HG03097 (cell line): ENCODE results near the gene KRTAP4-7.
"Not testable (repeated sequence)": the region's sequence is repeated elsewhere in the genome, so short reads cannot be mapped to it uniquely, and the experiment has no call there.

ENCODE experiments used
- ATAC-seq: cut with Tn5 transposase; IDR thresholded peaks from one replicate; pipeline ENCODE4 v1.9.1; 2021; ENCODE audit not compliant: unreplicated experiment, low FRiP score

Gene KRTAP4-7

DNA sequence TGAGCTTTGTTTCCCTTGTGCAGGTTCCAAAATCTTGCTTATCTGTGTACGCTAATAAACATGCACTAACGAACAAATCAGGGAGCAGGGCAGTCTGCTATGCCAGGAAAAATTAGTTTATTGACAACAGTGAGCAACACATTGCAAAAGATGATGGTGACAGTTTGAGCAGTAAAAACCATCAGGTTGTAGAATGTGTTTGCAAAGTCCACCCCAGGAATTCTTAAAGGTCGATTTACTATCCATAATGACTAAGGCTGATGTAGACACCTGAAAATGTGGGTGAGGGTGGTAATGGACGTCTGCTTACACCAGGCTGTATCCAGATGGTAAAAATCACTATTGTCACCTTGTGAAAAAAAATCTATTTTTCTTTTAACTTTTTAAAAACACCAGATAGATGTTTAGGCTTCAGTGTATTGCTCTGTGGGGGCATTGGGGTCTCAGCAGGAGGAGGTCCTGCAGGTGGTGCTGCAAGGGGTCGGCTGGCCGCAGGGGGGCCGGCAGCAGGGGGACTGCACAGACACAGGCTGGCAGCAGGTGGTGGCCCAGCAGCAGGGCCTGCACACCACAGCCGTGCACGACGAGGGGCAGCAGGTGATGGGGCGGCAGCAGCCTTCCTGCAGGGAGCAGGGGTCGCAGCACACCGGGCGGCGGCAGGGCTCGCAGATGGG lies 18.8 kb upstream of the KRTAP4-7 start:
- ATAC-seq: not testable (repeated sequence)

DNA sequence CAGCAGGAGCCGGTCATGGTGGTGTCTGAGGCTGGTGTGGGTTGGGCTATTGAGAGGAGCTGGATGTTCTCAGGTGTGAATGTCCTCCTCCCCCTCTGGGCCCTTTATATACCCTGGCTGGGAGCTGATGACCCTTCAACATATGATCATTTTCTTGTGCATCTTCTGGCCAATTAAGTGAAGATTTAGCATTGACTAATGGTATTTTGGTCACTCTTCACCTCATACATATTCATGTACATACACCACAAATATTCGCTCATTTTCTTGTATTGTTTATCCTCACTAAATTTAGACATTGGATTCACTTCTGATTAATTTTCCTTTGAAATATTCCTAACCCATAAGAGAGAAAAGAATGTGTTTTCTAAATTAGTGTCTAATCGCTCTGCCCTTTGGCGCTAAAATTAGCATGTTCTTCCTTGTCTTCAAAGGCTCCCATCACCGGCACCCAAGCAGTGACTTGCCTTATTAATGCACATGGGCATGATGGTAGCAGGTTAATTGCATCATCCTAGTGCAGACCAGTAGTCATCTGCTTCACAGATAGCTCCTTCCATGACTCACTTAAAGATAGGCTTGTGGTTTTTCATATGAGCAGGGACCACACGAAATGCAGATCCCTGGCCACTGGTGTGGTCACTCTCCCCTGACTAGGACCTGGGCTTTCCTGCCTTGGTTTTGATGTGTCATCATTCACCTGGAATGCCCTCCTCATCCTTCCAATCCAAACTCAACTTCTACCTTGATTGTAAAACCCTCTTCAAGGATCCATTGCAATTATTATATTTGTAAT lies 17.9 kb upstream of the KRTAP4-7 start, which contains the start of gene KRTAP2-4:
TSS of gene KRTAP2-4 (minus strand) at position 51 of the 796 bp plus-strand sequence. CDS start at position 17, 34 bp downstream.
- no peak for ATAC-seq

DNA sequence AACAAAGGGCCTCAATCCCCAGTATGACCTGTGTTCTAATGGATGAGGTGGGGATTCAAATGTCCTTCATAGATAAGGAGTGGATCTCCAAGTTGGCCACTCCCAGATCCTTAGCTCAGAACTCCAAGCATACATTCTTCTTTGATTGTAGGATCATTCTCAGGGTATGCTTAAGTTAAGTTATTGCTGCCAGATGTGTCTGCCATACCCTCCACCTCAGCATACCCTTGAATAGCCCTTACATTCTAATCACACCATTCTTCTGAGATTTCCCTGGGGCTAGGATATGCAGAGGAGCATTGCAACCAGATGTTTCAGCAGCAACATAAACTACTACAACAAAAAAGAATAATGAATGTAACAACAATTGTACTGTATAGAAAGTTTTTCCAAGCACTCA lies 16.7 kb upstream of the KRTAP4-7 start:
- ATAC-seq: no peak

DNA sequence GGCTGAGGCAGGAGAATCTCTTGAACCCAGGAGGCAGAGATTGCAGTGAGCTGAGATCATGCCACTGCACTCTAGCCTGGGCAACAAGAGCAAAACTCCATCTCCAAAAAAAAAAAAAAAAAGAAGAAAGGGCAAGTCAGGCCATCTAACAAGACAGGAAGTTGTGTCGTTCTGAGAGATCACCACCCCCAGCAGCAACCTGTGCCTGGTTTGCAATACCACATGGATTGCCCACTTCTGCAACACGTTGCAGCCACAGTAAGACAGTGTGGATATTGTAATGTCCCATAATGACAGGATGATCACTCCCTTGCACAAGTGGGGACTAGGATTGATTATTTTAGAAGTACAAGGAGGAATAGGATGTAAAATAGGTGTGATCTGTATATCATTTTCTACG lies 14.9 kb upstream of the KRTAP4-7 start:
- no peak for ATAC-seq

DNA sequence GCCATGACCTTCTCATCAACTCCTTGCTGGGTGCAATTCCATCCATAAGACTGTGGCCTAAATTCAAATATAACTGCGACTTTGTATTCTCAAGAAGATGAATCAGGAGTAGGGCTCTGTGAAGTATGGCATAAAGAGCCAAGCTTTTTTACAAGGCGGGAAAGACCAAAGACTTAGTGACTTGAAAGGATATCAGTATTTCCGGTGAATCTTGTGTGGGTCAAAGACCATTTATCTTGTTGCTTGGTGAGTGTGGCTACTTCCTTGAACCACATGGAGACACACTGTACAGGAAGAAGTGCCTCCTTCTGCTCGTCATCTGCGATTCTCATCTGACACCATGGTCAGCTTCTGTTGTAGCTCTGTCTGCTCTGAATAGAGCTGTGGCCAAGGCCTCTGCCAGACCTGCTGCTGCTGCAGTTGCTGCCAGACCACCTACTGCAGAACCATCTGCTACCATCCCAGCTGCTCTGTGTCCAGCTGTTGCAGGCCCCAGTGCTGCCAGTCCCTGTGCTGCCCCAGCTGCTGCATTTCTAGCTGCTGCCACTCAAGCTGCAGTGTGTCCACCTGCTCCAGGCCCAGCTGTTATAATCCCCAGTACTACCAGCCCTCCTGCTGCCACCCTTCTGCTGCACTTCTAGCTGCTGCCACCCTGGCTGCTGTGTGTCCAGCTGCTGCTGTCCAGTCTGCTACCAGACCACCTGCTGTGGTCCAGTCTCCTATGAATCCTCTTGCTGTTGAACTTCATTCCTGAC lies 12.2 kb upstream of the KRTAP4-7 start:
- no peak for ATAC-seq

DNA sequence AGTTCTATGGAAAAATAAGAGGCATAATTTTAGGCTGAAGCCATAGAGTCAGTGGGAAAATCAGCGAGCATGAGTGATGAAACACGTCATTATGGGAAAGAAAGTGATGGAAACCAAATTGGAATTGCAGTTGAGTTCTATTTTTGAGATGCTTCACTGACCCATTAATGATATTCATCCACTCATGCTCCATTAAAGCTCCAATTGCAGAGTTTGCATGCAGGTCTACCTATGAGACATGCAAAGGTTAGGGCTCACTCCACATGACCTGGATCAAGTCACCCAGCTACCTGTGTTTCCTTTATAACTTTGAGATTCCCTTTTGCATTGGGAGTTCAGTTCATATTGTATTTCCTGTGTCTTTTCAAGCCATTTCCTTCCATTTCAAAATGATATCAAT lies 10.3 kb upstream of the KRTAP4-7 start:
- ATAC-seq: no peak

DNA sequence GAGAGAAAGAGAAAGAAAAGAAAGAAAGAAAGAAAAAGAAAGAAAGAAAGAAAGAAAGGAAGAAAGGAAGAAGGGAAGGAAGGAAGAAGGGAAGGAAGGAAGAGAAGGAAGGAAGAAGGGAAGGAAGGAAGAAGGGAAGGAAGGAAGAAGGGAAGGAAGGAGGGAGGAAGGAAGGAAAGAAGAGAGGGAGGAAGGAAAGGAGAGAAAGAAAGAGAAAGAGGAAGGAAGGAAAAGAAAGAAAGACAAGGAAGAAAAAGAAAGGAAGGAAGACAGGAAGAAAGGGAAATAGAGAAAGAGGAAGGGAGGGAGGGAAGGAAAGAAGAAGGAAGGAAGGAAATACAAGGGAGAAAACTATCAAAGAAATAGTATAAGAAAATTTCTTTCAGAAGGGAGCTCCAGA lies 7.2 kb upstream of the KRTAP4-7 start:
- ATAC-seq: no peak

DNA sequence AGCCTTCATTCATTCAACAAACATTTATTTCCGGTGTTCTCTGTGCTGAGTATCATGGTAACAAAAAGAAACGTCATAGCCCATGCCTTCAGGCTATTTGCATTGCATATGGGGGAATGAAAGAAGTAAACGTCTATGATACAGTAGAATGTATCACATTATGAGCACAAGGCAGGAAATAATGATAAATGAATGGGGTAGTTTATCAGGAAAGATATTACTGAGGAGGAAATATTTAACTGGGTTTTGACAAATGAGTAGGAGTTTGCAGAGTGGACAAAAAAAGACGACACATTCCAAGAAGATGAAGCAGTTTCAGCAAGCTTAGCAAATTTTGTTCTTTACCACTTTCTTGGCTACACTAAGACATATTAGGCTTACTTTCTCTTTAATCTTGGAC lies 1.3 kb upstream of the KRTAP4-7 start:
- ATAC-seq: no peak

DNA sequence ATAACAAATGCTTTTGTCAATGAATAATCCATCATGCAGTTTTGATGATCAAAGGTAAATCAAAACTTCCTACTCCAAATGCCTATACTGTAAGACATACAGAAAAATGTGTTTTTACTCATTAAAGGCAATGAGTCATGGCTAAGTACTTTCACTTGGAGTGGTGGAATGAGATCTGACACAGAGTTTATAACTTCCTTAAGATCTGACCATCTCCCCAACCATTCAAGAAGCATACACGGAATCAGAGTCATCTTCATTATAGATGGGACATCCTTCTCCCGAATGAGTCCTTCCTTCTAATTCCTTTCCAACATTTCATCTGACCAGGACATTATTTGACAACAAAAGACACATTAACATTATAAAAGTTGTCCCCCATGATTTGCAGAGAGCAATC lies 523 bp upstream of the KRTAP4-7 start:
- ATAC-seq: not testable (repeated sequence)

DNA sequence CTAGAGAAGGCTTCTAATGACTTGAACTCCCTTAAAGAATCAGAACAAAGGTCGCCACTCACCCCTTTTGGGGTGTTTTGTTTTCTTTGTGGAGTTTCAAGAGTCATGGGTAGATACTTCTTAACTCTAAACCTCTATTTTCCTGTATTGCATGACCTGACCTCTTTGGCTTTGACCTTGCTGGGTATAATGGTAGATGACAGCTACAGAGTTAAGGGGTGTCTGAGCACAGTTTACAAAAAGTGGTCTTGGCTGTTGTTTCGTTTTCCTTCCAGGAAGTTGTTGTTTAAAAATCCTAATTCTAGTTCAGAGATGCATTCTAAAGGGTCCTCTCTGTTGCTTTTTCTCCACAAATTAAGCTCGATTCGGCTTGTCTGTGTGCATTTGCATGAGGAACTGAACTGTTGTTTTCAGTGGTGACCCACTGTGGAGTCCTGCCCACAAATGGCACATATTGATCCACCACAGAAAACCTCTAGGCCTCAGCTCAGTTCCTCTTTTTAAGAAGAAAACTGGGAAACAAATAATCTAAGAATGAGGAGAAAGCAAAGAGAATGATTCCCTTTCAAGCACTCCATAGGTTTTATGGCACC lies 4.9 kb downstream of the KRTAP4-7 start:
- ATAC-seq: not testable (repeated sequence)

DNA sequence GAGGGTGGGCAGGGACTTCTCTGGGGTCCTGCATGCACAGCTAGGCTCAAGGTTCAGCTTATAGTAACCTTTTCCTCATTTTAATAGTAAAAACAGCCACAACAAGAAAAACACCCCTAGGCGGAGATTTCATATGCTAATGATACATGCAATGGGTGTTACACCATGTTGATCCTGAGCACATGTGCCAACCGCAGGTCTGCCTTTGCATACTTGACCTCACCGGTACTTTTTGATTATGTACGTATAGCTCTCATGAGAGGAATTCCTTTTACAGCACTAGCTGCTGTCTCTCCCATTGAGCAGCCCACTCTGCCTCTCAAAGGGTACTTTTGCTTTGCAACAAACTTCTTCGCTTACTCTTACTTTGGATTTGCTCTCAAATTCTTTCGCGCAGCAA lies 12.1 kb downstream of the KRTAP4-7 start:
- ATAC-seq: no peak

DNA sequence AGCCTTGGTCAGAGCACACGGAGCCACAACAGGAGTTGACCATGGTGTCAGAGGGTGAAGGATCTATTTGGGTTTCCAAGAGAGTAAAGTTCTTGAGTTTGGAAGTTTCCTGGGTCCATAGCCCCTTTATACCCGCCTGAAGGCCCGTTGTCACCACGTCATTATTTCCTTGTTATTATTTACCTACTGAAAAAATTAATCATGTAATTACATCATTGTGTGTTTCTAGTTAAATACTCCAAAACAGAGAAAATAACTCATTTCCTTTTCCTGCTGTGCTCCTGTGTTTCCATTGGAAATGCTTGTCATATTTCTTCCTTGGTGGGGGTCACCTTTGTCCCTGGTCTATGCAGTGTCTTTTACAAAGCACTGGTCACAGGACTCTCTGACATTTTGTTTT lies 14.1 kb downstream of the KRTAP4-7 start, which contains the start of gene KRTAP4-8:
TSS of gene KRTAP4-8 (minus strand) at position 101 of the 400 bp plus-strand sequence. CDS start at position 43, 58 bp downstream.
- no peak for ATAC-seq

DNA sequence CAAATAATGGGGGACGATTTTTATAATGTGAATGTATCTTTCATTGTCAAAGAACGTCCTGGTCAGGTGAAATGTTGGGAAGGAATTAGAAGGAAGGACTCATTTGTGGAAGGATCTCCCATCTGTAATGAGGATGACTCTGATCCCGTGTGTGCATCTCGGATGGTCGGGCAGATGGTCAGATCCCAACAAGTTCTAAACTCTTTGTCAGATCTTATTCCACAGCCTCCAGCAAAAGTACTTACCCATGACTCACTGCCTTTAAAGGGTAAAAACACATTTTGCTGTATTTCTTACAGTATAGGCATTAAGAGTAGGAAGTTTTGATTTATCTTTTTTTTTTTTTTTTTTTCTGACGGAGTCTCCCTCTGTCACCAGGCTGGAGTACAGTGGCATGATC lies 14.5 kb downstream of the KRTAP4-7 start:
- ATAC-seq: no peak

DNA sequence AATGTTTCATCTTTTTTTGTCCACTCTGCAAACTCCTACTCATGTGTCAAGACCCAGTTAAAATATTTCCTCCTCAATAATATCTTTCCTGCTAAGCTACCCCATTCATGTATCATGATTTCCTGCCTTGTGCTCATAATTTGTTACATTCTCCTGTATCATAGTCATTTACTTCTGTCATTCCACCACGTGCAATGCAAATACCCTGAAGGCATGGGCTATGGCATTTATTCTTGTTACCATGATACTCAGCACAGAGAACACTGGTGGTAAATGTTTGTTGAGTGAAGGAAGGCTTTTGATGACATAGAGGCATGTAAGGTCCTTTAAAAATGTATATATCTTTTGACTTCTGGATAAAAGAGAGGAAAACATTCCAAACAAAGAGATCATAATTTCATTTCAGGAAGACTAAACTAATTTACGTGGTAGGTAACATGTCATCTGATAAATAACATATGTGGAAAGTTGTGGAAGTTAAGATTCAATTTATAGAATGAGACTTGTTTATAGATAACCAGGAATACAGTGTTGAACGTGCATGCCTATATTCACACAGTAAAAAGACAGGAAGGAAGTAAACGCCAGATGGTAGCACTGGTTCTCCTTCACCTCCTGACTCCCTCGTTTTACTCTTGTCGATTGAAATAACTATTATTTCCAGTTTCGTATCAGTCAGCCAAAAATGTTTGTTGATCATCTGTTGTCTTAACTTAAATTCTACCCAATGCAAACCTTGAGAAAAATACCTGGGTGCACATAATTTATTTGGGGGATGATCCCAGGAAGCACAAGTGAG lies 15.9 kb downstream of the KRTAP4-7 start:
- ATAC-seq: not testable (repeated sequence)

DNA sequence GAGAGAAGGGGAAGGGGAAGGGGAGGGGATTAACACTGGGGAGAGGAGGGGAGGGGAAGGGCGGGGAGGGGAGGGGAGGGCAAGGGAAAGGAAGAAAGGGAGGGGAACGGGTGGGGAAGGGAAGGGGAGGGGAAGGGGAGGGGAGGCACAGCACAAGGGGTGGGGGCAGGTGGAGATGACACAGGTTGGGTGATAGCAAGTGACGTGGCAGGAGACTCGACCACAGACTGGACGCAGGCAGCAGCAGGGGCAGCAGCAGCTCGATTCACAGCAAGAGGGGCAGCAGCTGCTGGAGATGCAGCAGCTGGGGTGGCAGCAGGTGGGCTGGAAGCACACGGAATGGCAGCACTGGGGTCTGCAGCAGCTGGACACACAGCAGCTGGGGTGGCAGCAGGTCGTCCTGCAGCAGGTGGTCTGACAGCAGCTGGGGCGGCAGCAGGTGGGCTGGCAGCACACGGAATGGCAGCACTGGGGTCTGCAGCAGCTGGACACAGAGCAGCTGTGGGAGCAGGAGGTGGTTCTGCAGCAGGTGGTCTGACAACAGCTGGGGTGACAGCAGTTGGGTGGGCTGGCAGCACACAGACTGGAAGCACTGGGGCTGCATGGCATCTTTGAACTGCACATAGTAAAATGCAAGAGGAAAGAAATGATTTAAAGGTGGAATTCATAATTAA lies 17.8 kb downstream of the KRTAP4-7 start, which contains the start of gene KRTAP4-16:
TSS of gene KRTAP4-16 (minus strand) at position 624 of the 674 bp plus-strand sequence. CDS start at position 624, 0 bp downstream.
- no peak for ATAC-seq

DNA sequence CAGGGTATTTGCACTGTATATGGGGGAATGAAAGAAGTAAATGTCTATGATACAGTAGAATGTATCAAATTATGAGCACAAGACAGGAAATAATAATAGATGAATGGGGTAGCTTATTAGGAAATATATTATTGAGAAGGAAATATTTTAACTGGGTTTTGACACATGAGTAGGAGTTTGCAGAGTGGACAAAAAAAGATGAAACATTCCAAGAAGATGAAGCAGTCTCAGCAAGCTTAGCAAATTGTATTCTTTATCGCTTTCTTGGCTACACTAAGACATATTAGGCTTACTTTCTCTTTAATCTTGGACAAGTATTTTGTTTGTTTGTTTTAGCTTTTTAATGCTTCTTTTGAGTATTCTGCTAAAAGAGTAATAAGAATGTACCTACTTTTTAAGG lies 19.9 kb downstream of the KRTAP4-7 start:
- no peak for ATAC-seq

DNA sequence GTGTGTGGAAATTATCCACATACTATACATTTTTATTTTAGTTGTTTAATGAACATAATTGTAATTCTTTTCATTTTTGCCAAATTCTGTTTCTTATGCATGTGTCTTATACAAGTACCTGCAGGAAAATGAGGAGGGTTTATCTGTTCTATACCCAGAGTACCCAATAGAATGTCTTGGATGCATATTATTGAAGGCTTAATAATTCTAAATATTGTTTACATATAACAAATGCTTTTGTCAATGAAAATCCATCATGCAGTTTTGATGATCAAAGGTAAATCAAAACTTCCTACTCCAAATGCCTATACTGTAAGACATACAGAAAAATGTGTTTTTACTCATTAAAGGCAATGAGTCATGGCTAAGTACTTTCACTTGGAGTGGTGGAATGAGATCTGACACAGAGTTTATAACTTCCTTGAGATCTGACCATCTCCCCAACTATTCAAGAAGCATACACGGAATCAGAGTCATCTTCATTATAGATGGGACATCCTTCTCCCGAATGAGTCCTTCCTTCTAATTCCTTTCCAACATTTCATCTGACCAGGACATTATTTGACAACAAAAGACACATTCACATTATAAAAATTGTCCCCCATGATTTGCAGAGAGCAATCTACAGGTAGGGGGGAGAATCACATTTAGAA lies 20.6 kb downstream of the KRTAP4-7 start:
- not testable (repeated sequence) for ATAC-seq

DNA sequence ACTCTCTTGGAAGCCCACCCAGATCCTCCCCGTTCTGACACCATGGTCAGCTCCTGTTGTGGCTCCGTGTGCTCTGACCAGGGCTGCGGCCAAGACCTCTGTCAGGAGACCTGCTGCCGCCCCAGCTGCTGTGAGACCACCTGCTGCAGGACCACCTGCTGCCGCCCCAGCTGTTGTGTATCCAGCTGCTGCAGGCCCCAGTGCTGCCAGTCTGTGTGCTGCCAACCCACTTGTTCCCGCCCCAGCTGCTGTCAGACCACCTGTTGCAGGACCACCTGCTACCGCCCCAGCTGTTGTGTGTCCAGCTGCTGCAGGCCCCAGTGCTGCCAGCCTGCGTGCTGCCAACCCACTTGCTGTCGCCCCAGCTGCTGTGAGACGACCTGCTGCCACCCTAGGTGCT lies 21.4 kb downstream of the KRTAP4-7 start, which contains the start of gene KRTAP4-9:
TSS of gene KRTAP4-9 (plus strand) at position 43 of the 400 bp plus-strand sequence. CDS start at position 43, 0 bp downstream.
- ATAC-seq: not testable (repeated sequence)
